ENCODE results near the gene SLIT3.
"Not testable (repeated sequence)": the region's sequence is repeated elsewhere in the genome, so short reads cannot be mapped to it uniquely, and the experiment has no call there.

SLIT3 gene

GRCh38 chr5:169132302-169132660 lies 168.7 kb downstream of the SLIT3 start:
- DNase-seq, result no peak

- DNase-seq, result no peak
These were observed 169.2 kb downstream of the SLIT3 start for GRCh38 chr5:169131616-169132301.

- DNase-seq, result no peak
These were observed 172.3 kb downstream of the SLIT3 start for GRCh38 chr5:169128679-169129078.

GRCh38 chr5:169127431-169127830 lies 173.5 kb downstream of the SLIT3 start:
- DNase-seq, result no peak

- no peak for DNase-seq
These were observed 174.4 kb downstream of the SLIT3 start for GRCh38 chr5:169126481-169127021.

- no peak for DNase-seq
These were observed 175.4 kb downstream of the SLIT3 start for GRCh38 chr5:169125571-169125970.

GRCh38 chr5:169122951-169123350 lies 178.0 kb downstream of the SLIT3 start:
- DNase-seq, result no peak

- no peak for DNase-seq
These were observed 179.1 kb downstream of the SLIT3 start for GRCh38 chr5:169121630-169122420.

GRCh38 chr5:169119288-169120048 lies 181.5 kb downstream of the SLIT3 start:
- peak in 1 of 3 experiments; percentile 1 for DNase-seq

GRCh38 chr5:169116961-169117461 lies 183.9 kb downstream of the SLIT3 start:
- no peak for DNase-seq

GRCh38 chr5:169115461-169116124 lies 185.3 kb downstream of the SLIT3 start:
- no peak for DNase-seq

- no peak for DNase-seq
These were observed 186.4 kb downstream of the SLIT3 start for GRCh38 chr5:169114466-169115065.

GRCh38 chr5:169112016-169112415 lies 188.9 kb downstream of the SLIT3 start:
- DNase-seq, result no peak

GRCh38 chr5:169106911-169107706 lies 193.8 kb downstream of the SLIT3 start:
- DNase-seq, result no peak

- not testable (repeated sequence) for DNase-seq
These were observed 195.4 kb downstream of the SLIT3 start for GRCh38 chr5:169105582-169105981.

- no peak for DNase-seq
These were observed 195.9 kb downstream of the SLIT3 start for GRCh38 chr5:169104937-169105494.

GRCh38 chr5:169103586-169104181 lies 197.3 kb downstream of the SLIT3 start:
- no peak for DNase-seq

GRCh38 chr5:169101966-169102365 lies 199.0 kb downstream of the SLIT3 start:
- DNase-seq, result no peak

GRCh38 chr5:169100735-169101075 lies 200.2 kb downstream of the SLIT3 start:
- DNase-seq, result peak in 1 of 3 experiments; percentile 24
